Nephron (organoid): ENCODE measurements around the gene TNFAIP3.

Experiments used
- H3K27ac Mint-ChIP-seq, 3 experiments: 2 replicates each; pipeline ENCODE4 v1.8.0; 2020; ENCODE audit warnings: mixed read lengths in 3 of 3, mild to moderate bottlenecking in 2 of 3, moderate library complexity in 1 of 3
- H3K27me3 Mint-ChIP-seq: 2 replicates; pipeline ENCODE4 v1.8.0; 2021; ENCODE audit warnings: low read depth, mild to moderate bottlenecking, moderate library complexity, mixed read lengths
- H3K36me3 Mint-ChIP-seq: 2 replicates; pipeline ENCODE4 v1.8.0; 2020; ENCODE audit warnings: low read depth, mixed read lengths
- H3K4me1 Mint-ChIP-seq: 2 replicates; pipeline ENCODE4 v1.8.0; 2020; ENCODE audit warnings: mixed read lengths
- H3K4me3 Mint-ChIP-seq, 3 experiments: 2 replicates each; pipeline ENCODE4 v1.8.0; 2020; ENCODE audit warnings: mild to moderate bottlenecking in 3 of 3, mixed read lengths in 3 of 3, moderate library complexity in 2 of 3
- H3K9me3 Mint-ChIP-seq: 2 replicates; pipeline ENCODE4 v1.8.0; 2020; ENCODE audit warnings: mixed read lengths
- CTCF ChIP-seq, 3 experiments: fragments of 200-600 bp; sonication (generic); IDR thresholded peaks; one replicate each; pipeline ENCODE4 v1.5.0; 2021; ENCODE audit warnings: antibody characterized with exemption in 3 of 3; ENCODE audit not compliant: unreplicated experiment in 3 of 3

TNFAIP3 gene

DNA sequence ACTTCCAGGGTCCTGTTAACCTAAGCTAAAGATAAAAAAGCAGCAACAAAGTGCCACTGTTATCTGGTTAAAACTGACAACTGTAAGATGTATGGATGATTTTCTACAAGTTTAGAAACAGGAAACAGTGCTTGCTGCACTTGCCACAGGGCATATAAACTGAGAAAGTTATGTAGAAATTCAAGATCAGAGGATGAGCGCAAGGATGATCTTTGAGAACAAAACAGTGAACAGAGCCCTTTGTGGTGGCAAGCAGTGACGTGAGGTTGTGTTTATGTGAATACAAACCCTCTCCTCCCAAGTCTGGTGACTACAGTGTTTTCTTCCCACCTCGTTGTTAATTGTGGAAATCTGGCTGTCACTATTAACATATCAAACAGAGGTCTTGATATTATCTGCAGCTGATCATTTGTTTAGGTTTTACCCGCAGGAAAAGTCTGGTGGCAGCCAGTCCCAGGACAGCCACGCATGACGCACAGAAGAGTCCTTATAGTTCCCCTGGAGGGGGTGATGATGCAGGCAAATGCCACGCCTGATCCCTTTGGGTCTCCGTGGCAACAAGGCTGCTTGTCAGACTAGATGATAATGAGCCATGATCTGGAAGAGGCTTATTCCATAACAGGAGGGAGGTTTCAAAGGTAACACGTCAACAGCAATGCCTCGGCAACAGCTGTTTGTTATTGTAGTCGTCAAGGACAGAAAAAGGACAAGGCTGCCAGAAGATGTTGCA, 43.1 kb upstream of the TNFAIP3 start:
- Mint-ChIP-seq H3K27ac (peak overlapping the region in 1 of 3 experiments; percentile 37), H3K9me3 (no peaks in the 10 kb centered on the region), H3K27me3 (no peaks in the 10 kb centered on the region), H3K4me1 (peaks cover 31% of the 10 kb centered on the region), H3K4me3 (no peak overlapping the region), H3K36me3 (no peaks in the 10 kb centered on the region)
- no peak for TF ChIP-seq CTCF (IDR thresholded peaks at IDR 0.05; ENCODE audit: unreplicated experiment in 3 of 3)

DNA sequence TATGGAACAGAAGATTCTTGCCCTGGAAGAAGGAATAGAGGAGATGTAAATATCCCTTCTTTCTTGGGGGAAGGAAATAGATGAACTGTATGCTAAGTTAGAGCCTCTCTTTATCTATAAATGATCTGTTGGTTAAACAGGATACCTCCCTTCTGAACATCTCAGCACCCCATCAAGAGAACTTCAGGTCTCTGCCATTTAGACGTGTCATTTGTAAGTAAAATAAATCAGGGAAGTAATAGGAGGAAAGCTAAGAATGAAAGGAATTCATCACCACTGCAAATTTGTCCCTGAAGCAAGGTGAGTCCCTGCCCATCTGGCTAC, 42.5 kb upstream of the TNFAIP3 start:
- H3K36me3 Mint-ChIP-seq, result no peaks in the 10 kb centered on the region
- no peak for TF ChIP-seq CTCF (IDR thresholded peaks at IDR 0.05; ENCODE audit: unreplicated experiment in 3 of 3)
- peaks cover 31% of the 10 kb centered on the region for H3K4me1 Mint-ChIP-seq
- no peaks in the 10 kb centered on the region for H3K27me3 Mint-ChIP-seq
- no peak overlapping the region for H3K27ac Mint-ChIP-seq
- H3K4me3 Mint-ChIP-seq, result no peak overlapping the region
- H3K9me3 Mint-ChIP-seq, result no peaks in the 10 kb centered on the region

GRCh38 chr6:137824896-137825295, 42.2 kb upstream of the TNFAIP3 start:
- no peak for TF ChIP-seq CTCF (IDR thresholded peaks at IDR 0.05; ENCODE audit: unreplicated experiment in 3 of 3)
- Mint-ChIP-seq H3K36me3 (no peaks in the 10 kb centered on the region), H3K4me1 (peaks cover 31% of the 10 kb centered on the region), H3K27me3 (no peaks in the 10 kb centered on the region), H3K4me3 (no peak overlapping the region), H3K9me3 (no peaks in the 10 kb centered on the region), H3K27ac (no peak overlapping the region)

GRCh38 chr6:137827411-137827940, 39.6 kb upstream of the TNFAIP3 start:
- Mint-ChIP-seq H3K9me3 (no peaks in the 10 kb centered on the region), H3K36me3 (no peaks in the 10 kb centered on the region), H3K4me3 (no peak overlapping the region), H3K4me1 (peaks cover 14% of the 10 kb centered on the region), H3K27me3 (no peaks in the 10 kb centered on the region), H3K27ac (no peak overlapping the region)
- no peak for TF ChIP-seq CTCF (IDR thresholded peaks at IDR 0.05; ENCODE audit: unreplicated experiment in 3 of 3)

DNA sequence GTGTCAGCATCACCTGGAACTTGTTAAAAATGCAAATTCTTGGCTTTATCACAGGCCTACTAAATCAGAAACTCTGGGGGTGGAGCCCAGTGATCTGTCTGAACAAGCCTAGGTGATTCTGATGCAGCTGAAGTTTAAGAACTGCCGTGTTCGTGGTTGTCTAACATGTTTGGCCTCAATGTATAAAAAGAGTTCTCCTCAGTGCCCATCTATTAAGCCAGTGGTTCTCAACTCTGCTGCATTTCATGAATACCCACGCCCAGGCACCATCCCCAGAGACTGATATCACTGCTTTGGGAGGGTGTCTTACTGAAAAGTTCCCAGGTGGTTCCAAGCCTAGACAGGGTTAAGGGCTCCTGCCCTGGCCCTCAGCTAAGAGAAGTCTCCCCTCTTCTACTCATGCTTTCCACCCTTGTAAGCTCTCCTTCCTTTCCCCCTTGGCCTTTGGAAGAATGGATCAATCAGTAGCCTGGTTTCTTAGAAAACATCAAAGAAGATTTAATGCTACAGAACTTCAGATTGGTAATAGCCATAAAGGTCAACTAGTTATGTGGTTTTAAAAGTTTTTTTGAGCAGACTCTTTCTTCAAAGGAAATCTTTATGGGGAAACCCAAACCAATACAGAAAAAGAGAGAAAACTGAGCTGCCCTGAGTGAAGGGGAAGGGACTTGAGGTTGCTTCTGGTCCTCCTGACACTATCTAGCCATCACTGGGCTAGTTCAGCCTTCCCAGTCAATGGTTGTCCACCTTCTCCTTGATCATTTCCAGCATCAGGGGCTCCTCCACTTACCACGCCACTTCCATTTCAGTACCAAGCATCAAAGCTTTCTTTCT, 38.9 kb upstream of the TNFAIP3 start:
- no peaks in the 10 kb centered on the region for H3K9me3 Mint-ChIP-seq
- no peaks in the 10 kb centered on the region for H3K36me3 Mint-ChIP-seq
- no peaks in the 10 kb centered on the region for H3K27me3 Mint-ChIP-seq
- TF ChIP-seq CTCF (IDR thresholded peaks at IDR 0.05; ENCODE audit: unreplicated experiment in 3 of 3), result no peak
- no peak overlapping the region for H3K27ac Mint-ChIP-seq
- peaks cover 14% of the 10 kb centered on the region for H3K4me1 Mint-ChIP-seq
- H3K4me3 Mint-ChIP-seq, result no peak overlapping the region
